ENCODE results near the gene SLIT3.

The SLIT3 gene

GRCh38 chr5:169202969-169203368 is 98.0 kb downstream of the SLIT3 start:
- no peak overlapping the region for H3K4me3 ChIP-seq (ENCODE audit: low read depth, low read length)
- no peak for DNase-seq (ENCODE audit: low read depth)
- no peak for TF ChIP-seq CTCF (IDR thresholded peaks at IDR 0.05; ENCODE audit: insufficient read depth, low read depth, low read length, missing control alignments)

GRCh38 chr5:169201597-169201996 is 99.3 kb downstream of the SLIT3 start:
- DNase-seq (ENCODE audit: low read depth) = no peak
- TF ChIP-seq CTCF (IDR thresholded peaks at IDR 0.05; ENCODE audit: insufficient read depth, low read depth, low read length, missing control alignments) = no peak
- no peak overlapping the region for H3K4me3 ChIP-seq (ENCODE audit: low read depth, low read length)

GRCh38 chr5:169200125-169200778 is 100.7 kb downstream of the SLIT3 start:
- no peak for TF ChIP-seq CTCF (IDR thresholded peaks at IDR 0.05; ENCODE audit: insufficient read depth, low read depth, low read length, missing control alignments)
- no peak overlapping the region for H3K4me3 ChIP-seq (ENCODE audit: low read depth, low read length)
- no peak for DNase-seq (ENCODE audit: low read depth)

GRCh38 chr5:169197343-169197742 is 103.6 kb downstream of the SLIT3 start:
- H3K4me3 ChIP-seq (ENCODE audit: low read depth, low read length) = no peak overlapping the region
- DNase-seq (ENCODE audit: low read depth) = no peak

GRCh38 chr5:169196059-169196458 is 104.9 kb downstream of the SLIT3 start:
- no peak for TF ChIP-seq CTCF (IDR thresholded peaks at IDR 0.05; ENCODE audit: insufficient read depth, low read depth, low read length, missing control alignments)
- no peak for DNase-seq (ENCODE audit: low read depth)
- no peak overlapping the region for H3K4me3 ChIP-seq (ENCODE audit: low read depth, low read length)

More at GRCh38 chr5:169197343-169197742, 103.6 kb downstream of the SLIT3 start:
- no peak for TF ChIP-seq CTCF (IDR thresholded peaks at IDR 0.05; ENCODE audit: insufficient read depth, low read depth, low read length, missing control alignments)

- no peak for TF ChIP-seq CTCF (IDR thresholded peaks at IDR 0.05; ENCODE audit: insufficient read depth, low read depth, low read length, missing control alignments)
- no peak for DNase-seq (ENCODE audit: low read depth)
- H3K4me3 ChIP-seq (ENCODE audit: low read depth, low read length) = no peak overlapping the region
These were observed 105.3 kb downstream of the SLIT3 start for GRCh38 chr5:169195601-169196000.

- no peak for TF ChIP-seq CTCF (IDR thresholded peaks at IDR 0.05; ENCODE audit: insufficient read depth, low read depth, low read length, missing control alignments)
- no peak for DNase-seq (ENCODE audit: low read depth)
- H3K4me3 ChIP-seq (ENCODE audit: low read depth, low read length) = no peak overlapping the region
These were observed 108.4 kb downstream of the SLIT3 start for GRCh38 chr5:169192536-169192935.

Data from GM12865 (cell line).